ENCODE data around the gene TSTD1.
"Not testable (repeated sequence)": the region's sequence is repeated elsewhere in the genome, so short reads cannot be mapped to it uniquely, and the experiment has no call there.

Gene TSTD1

GRCh38 chr1:161000736-161001480 is 37.9 kb downstream of the TSTD1 start:
- no peak for DNase-seq
- H3K27ac ChIP-seq, result no peak overlapping the region
- peaks cover 53% of the 10 kb centered on the region for H3K36me3 ChIP-seq

DNA sequence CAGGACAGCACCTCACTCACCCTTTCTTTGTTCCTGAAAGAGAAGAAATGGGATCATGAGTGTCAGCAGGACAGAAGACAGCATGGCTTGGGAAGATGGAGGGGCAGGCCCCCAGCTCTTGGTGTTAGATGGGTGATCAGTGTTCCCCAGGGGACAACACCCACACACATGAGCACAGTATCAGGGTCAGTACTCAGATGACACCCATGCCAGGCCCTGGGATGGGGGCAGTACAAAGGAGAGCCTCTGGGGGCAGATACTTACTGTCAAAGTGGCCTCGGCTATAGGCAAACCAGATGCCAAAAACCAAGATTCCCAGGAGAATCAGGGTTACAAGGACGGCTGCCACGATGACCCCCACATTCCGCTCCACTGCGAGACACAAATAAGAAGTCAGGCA is 39.4 kb downstream of the TSTD1 start:
- no peak overlapping the region for H3K27ac ChIP-seq
- H3K36me3 ChIP-seq, result peaks cover 58% of the 10 kb centered on the region
- H3K9me3 ChIP-seq (ENCODE audit: severe bottlenecking), result no peaks in the 10 kb centered on the region
- H3K4me3 ChIP-seq (ENCODE audit: low read depth, low read length), result no peak overlapping the region
- DNase-seq, result no peak
- 0 out of 2 replicates have a peak, but pooled peaks have one; percentile 15 for TF ChIP-seq CTCF (IDR thresholded peaks at IDR 0.05; ENCODE audit: low read depth, low read length)
- H3K27me3 ChIP-seq (ENCODE audit: insufficient read depth, low read depth, severe bottlenecking), result no peaks in the 10 kb centered on the region

More at GRCh38 chr1:161000736-161001480, 37.9 kb downstream of the TSTD1 start:
- Histone ChIP-seq H3K27me3 (ENCODE audit: insufficient read depth, low read depth, severe bottlenecking) (no peaks in the 10 kb centered on the region), H3K9me3 (ENCODE audit: severe bottlenecking) (no peaks in the 10 kb centered on the region), H3K4me3 (ENCODE audit: low read depth, low read length) (no peak overlapping the region)
- no peak for TF ChIP-seq CTCF (IDR thresholded peaks at IDR 0.05; ENCODE audit: low read depth, low read length)

GRCh38 chr1:160997323-160998038 is 41.3 kb downstream of the TSTD1 start:
- H3K27ac ChIP-seq, result no peak overlapping the region
- H3K27me3 ChIP-seq (ENCODE audit: insufficient read depth, low read depth, severe bottlenecking), result no peaks in the 10 kb centered on the region
- DNase-seq, result peak; percentile 81
- H3K4me3 ChIP-seq (ENCODE audit: low read depth, low read length), result no peak overlapping the region
- H3K36me3 ChIP-seq, result peaks cover 52% of the 10 kb centered on the region
- H3K9me3 ChIP-seq (ENCODE audit: severe bottlenecking), result no peaks in the 10 kb centered on the region
- TF ChIP-seq CTCF (IDR thresholded peaks at IDR 0.05; ENCODE audit: low read depth, low read length), result peak; percentile 92

GRCh38 chr1:160996178-160996577 is 42.6 kb downstream of the TSTD1 start:
- no peak overlapping the region for H3K27ac ChIP-seq
- H3K36me3 ChIP-seq, result peaks cover 43% of the 10 kb centered on the region
- TF ChIP-seq CTCF (IDR thresholded peaks at IDR 0.05; ENCODE audit: low read depth, low read length), result no peak
- H3K4me3 ChIP-seq (ENCODE audit: low read depth, low read length), result no peak overlapping the region
- H3K9me3 ChIP-seq (ENCODE audit: severe bottlenecking), result no peaks in the 10 kb centered on the region
- DNase-seq, result no peak
- no peaks in the 10 kb centered on the region for H3K27me3 ChIP-seq (ENCODE audit: insufficient read depth, low read depth, severe bottlenecking)

DNA sequence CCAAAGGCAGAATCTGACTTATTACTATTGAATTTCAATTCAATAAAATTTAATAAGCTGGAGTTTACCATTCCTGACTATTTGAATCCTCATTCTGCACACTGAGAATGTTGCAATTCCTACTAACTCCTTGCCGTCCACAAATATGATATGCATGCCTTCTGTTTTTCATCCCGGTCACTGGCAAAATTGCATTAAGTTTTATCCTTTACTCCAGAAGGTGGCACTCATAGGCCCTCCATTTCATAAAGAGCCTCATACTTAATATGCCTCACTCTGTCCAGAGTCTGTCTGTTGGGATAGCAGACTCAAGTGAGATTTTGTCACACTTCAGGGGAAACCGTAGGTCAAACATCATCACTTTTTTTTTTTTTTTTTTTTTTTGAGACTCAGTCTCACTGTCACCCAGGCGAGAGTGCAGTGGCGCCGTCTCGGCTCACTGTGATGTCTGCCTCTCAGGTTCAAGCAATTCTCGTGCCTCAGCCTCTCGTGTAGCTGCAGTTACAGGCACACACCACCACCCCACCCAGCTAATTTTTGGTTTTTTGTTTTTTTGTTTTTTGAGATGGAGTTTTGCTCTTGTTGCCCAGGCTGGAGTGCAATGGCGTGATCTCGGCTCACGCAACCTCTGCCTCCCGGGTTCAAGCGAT is 45.1 kb downstream of the TSTD1 start:
- no peak; the same call in 1 of the 2 replicates for TF ChIP-seq CTCF (IDR thresholded peaks at IDR 0.05; ENCODE audit: low read depth, low read length)
- H3K4me3 ChIP-seq (ENCODE audit: low read depth, low read length), result no peak overlapping the region
- DNase-seq, result no peak
- peaks cover 18% of the 10 kb centered on the region for H3K36me3 ChIP-seq
- no peaks in the 10 kb centered on the region for H3K9me3 ChIP-seq (ENCODE audit: severe bottlenecking)
- H3K27me3 ChIP-seq (ENCODE audit: insufficient read depth, low read depth, severe bottlenecking), result no peaks in the 10 kb centered on the region
- no peak overlapping the region for H3K27ac ChIP-seq

- not testable (repeated sequence) for H3K36me3 ChIP-seq, H3K27ac ChIP-seq, DNase-seq
These were observed 46.7 kb downstream of the TSTD1 start for GRCh38 chr1:160992036-160992435.

More at GRCh38 chr1:160992036-160992435, 46.7 kb downstream of the TSTD1 start:
- not testable (repeated sequence) for H3K9me3 ChIP-seq (ENCODE audit: severe bottlenecking); H3K4me3 ChIP-seq (ENCODE audit: low read depth, low read length); H3K27me3 ChIP-seq (ENCODE audit: insufficient read depth, low read depth, severe bottlenecking)
